Epithelial cell of esophagus (primary cell): ENCODE results near the gene TRIM34.
"Not testable (repeated sequence)": the region's sequence is repeated elsewhere in the genome, so short reads cannot be mapped to it uniquely, and the experiment has no call there.

ENCODE experiments used
- DNase-seq: peaks from one replicate; pipeline ENCODE4 v3.0.0; 2010; ENCODE audit warnings: low read depth
- H3K4me3 ChIP-seq: 2 replicates; pipeline ENCODE4 v1.5.1; 2011; ENCODE audit warnings: mild to moderate bottlenecking, low read length, control low read depth
- CTCF ChIP-seq: IDR thresholded peaks from 2 replicates; pipeline ENCODE4 v1.5.1; 2011; ENCODE audit warnings: low read depth, mild to moderate bottlenecking, low read length, control low read depth, inconsistent platforms; ENCODE audit not compliant: insufficient read depth; ENCODE audit errors: missing control alignments

Gene TRIM34

DNA sequence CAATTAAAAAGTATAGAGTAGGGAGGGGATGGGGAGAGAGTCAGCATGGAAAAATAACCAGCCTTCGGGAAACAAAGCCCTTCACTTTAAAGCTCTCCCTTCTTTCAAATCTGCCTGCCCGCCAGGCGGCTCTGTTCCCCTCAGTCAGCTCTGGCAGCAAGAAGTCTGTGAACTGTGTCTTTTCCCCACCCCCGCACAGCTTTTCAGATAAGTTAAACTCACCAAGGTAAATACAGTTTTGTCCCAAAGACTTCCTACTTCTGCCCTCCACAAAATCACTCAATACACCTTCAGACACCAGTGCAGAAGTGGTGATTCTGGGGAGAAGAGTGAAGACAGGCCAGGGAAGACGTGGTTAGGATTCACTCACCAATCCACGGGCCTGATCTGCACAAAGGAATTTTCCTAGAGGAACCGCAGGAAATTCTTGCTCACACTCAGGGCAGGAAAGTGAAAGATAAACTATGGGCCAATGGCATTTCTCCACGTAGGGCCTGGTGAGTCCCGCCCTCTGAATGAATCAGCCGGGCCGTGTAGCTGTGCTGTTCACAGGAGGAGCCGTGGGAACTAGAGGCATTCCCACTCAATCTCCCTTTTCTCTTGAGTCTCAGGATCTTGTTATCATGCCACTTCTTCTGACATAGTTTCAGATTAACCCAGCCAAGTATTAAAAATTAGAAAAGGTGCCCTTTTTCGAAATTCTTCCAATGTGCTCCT is 60.0 kb downstream of the TRIM34 start, which contains the start of gene TRIM5:
TSS of gene TRIM5 (minus strand) at position 429 of the 717 bp plus-strand sequence. CDS start 4,897 bp downstream, outside the sequence.
- TF ChIP-seq CTCF, result peak; percentile 72
- peak; percentile 98 for DNase-seq

GRCh38 chr11:5686426-5686825 is 61.6 kb downstream of the TRIM34 start:
- no peak for TF ChIP-seq CTCF
- DNase-seq, result no peak
- H3K4me3 ChIP-seq, result no peak overlapping the region

More for the DNA sequence above, 60.0 kb downstream of the TRIM34 start, which contains the start of gene TRIM5:
- H3K4me3 ChIP-seq, result peak within 1 kb of the TSS; percentile 60

GRCh38 chr11:5688482-5688881 is 63.7 kb downstream of the TRIM34 start:
- no peak for DNase-seq
- TF ChIP-seq CTCF, result no peak
- no peak overlapping the region for H3K4me3 ChIP-seq

DNA sequence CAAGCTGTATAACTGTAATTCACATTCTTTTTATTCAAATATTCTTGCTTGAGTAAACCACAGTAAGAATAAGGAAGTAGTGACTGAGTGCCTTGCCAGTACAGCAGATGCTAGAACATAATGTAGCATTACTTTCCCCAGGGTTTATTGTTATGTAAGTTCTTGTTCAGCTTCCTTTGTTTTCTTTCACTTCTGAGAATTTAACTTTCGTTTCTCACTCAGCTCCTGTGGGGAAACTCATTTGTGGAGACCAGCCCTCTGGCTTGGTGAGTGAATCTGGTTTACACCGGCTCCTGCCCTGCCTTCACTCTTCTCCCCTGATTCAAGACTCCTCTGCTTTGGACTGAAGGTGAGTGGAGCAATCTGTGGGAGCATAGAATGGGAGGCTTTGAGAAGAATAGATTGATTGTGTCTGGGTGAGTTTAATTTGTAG is 64.8 kb downstream of the TRIM34 start, which contains the start of gene TRIM22:
TSS of gene TRIM22 (plus strand) at position 240 of the 433 bp plus-strand sequence. CDS start 6,443 bp downstream, outside the sequence.
- peak; percentile 54 for DNase-seq
- TF ChIP-seq CTCF, result no peak
- H3K4me3 ChIP-seq, result peak within 1 kb of the TSS; percentile 53

DNA sequence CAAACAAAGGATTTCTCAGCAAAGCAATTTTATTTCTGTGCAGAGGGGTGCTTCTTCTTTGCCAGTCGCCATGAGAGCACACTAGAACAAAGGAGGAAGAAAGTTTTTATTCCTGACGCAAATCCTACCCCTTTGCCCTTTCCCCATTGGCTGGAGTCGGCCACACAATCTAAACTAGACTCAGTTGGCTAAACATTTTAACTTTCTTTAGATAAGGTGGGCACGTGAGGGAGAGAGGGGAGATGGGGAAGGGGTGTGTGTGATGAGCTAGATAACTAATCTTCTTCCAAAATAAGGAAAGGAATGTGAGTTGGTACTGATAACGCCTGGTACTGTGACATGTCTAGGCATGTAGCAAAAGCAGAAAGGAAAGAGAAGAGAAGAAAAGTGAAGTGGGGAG is 65.4 kb downstream of the TRIM34 start:
- H3K4me3 ChIP-seq, result peak overlapping the region; percentile 53
- DNase-seq, result peak; percentile 19
- TF ChIP-seq CTCF, result no peak

DNA sequence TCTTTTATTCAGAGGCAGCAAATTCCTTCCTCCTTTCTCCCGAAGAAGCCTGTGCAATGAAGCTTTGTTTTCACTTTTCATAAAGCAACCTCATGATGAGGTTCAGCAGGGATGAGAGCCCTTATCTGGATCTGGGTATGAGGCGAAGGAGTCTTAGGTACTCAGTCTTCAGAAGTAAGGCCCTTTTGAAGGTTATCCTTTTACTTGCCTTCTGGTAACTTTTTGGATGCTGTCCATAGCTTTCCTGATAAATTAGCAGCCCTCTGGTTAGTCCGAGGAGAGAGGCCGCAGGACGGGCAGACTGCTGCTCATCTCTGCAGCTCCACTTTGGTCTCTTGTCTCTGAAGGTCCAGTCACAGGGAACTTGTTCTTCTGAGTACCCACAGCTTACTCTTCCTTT is 65.9 kb downstream of the TRIM34 start:
- peak overlapping the region; percentile 53 for H3K4me3 ChIP-seq
- DNase-seq, result no peak
- TF ChIP-seq CTCF, result no peak

DNA sequence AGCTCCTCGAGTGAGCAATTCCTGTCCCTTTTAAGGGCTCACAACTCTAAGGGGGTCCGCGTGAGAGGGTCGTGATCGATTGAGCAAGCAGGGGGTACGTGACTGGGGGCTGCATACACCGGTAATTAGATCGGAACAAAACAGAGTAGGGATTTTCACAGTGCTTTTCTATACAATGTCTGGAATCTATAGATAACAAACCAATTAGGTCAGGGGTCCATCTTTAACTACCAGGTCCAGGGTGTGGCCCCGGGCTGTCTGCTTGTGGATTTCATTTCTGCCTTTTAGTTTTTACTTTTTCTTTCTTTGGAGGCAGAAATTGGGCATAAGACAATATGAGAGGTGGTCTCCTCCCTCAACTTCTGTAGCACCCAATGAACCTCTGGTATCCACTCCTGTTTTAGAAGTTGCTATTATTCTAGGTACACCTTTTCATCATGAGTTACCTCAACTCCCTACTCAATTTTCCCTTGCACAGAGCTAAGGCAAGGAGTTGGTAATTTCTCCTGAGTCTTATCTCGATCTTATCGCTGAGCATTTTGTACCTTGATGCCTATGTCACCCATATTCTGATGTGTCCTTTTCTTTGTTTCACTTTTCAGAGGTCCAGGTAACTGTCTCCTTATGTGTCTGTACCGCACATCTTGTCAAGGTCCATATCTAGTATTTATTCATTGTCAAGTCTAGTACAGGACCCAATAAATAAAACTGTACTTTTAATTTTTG is 66.6 kb downstream of the TRIM34 start:
- not testable (repeated sequence) for DNase-seq
- H3K4me3 ChIP-seq, result peak overlapping the region; percentile 53
